Activated CD4-positive, alpha-beta memory T cell treated with anti-CD3 and anti-CD28 coated beads for 36 hours (primary cell): ENCODE results near the gene MRPL50. TPM values are rescaled to one million over a fixed set of nuclear protein-coding genes. Genes with fewer than 3 reads are reported as not detected.
"Not testable (repeated sequence)": the region's sequence is repeated elsewhere in the genome, so short reads cannot be mapped to it uniquely, and the experiment has no call there.

Source experiments
- CTCF ChIA-PET: fragments of 350-600 bp; sonication (Branson Sonifier 250); formaldehyde crosslinking; loops from one replicate; lab custom pipeline; 2021; ENCODE audit warnings: antibody characterized with exemption, inconsistent platforms; lab: Charles Lee
- POLR2A ChIA-PET: fragments of 350-600 bp; sonication (Branson Sonifier 250); formaldehyde crosslinking; loops from one replicate; lab custom pipeline; 2021; ENCODE audit warnings: antibody characterized with exemption; lab: Charles Lee
- DNase-seq: peaks from one replicate; pipeline ENCODE4 v3.0.0-alpha.2; 2020
- H3K27ac Mint-ChIP-seq: one replicate; pipeline ENCODE4 v1.8.0; 2021; ENCODE audit warnings: mixed read lengths
- H3K27me3 Mint-ChIP-seq: one replicate; pipeline ENCODE4 v1.8.0; 2021; ENCODE audit warnings: mixed read lengths
- H3K36me3 Mint-ChIP-seq: one replicate; pipeline ENCODE4 v1.8.0; 2021; ENCODE audit warnings: mixed read lengths
- H3K4me1 Mint-ChIP-seq: one replicate; pipeline ENCODE4 v1.8.0; 2021; ENCODE audit warnings: low read depth, mixed read lengths
- H3K4me3 Mint-ChIP-seq: one replicate; pipeline ENCODE4 v1.8.0; 2021; ENCODE audit warnings: mild to moderate bottlenecking, mixed read lengths
- H3K9me3 Mint-ChIP-seq: one replicate; pipeline ENCODE4 v1.8.0; 2021; ENCODE audit warnings: mixed read lengths
- intact Hi-C: fragments of 100-400 bp; cut with micrococcal nuclease; formaldehyde crosslinking; loops from one replicate; pipeline ENCODE4 v1.15.1; 2023
- total RNA-seq, 2 experiments: library from RNA; stranded (reverse); gene quantifications; one replicate each; pipeline ENCODE4 v1.2.3, GENCODE V29; 2021

Gene MRPL50
- total RNA-seq, 2 experiments from 2014 or later, result 13.3 to 13.4 TPM

GRCh38 chr9:101388507-101388993 lies 9.9 kb downstream of the MRPL50 start:
- intact Hi-C loops, result loop anchor here (5.0 kb wide), 1 partner anchor 786 kb away; no protein-coding TSS in a partner anchor
- peaks cover 25% of the 10 kb centered on the region for H3K4me1 Mint-ChIP-seq
- no peak for DNase-seq
- no peaks in the 10 kb centered on the region for H3K27me3 Mint-ChIP-seq
- POLR2A ChIA-PET, result no interaction called here
- peaks cover 57% of the 10 kb centered on the region for H3K36me3 Mint-ChIP-seq
- H3K9me3 Mint-ChIP-seq, result peaks cover 22% of the 10 kb centered on the region
- no peak overlapping the region for H3K27ac Mint-ChIP-seq
- no peak overlapping the region for H3K4me3 Mint-ChIP-seq
- CTCF ChIA-PET, result interaction anchor here (0.7 to 2.3 kb wide), 14 partner anchors 8 to 145 kb away, joined by 3 to 13 read pairs (median 4); partner anchors contain the start of genes MRPL50, RNF20 and ZNF189

DNA sequence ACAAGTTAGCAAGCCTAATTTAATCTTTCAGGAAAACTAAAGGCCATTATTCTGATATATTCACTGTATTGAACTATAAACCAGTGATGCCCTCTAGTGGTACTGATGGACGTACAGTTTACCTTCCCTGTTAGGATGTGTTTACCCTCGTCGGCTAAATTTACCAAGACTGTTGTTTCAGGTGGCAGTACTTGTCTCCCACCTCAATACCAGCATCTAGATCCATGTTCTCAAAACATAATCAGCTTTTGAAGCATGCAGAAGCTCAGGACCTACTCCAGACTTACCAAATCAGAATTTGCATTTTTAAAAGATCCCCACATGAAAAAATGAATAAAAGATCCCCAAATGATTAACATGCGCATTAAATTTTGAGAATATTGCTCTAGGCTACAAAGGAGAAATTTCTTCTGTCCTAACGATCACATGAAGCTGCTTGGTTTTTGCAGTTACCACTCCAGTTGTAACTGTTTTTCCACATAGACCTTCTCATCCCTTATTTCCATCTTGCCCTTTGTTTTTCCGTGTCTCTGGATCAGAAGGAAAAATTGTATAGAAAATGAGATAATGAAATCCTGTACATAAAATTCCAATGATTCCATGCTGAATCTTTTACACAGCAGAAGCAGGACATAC lies 10.4 kb downstream of the MRPL50 start:
- peaks cover 20% of the 10 kb centered on the region for H3K9me3 Mint-ChIP-seq
- intact Hi-C loops, result loop anchor here (5.0 kb wide), 1 partner anchor 786 kb away; no protein-coding TSS in a partner anchor
- ChIA-PET CTCF (interaction anchor here (0.7 to 2.3 kb wide), 14 partner anchors 8 to 145 kb away, joined by 3 to 13 read pairs (median 4); partner anchors contain the start of genes MRPL50, RNF20 and ZNF189), POLR2A (no interaction called here)
- peaks cover 53% of the 10 kb centered on the region for H3K36me3 Mint-ChIP-seq
- peaks cover 22% of the 10 kb centered on the region for H3K4me1 Mint-ChIP-seq
- no peak overlapping the region for H3K4me3 Mint-ChIP-seq
- peak overlapping the region; percentile 65 for H3K27ac Mint-ChIP-seq
- H3K27me3 Mint-ChIP-seq, result no peaks in the 10 kb centered on the region
- DNase-seq, result no peak

DNA sequence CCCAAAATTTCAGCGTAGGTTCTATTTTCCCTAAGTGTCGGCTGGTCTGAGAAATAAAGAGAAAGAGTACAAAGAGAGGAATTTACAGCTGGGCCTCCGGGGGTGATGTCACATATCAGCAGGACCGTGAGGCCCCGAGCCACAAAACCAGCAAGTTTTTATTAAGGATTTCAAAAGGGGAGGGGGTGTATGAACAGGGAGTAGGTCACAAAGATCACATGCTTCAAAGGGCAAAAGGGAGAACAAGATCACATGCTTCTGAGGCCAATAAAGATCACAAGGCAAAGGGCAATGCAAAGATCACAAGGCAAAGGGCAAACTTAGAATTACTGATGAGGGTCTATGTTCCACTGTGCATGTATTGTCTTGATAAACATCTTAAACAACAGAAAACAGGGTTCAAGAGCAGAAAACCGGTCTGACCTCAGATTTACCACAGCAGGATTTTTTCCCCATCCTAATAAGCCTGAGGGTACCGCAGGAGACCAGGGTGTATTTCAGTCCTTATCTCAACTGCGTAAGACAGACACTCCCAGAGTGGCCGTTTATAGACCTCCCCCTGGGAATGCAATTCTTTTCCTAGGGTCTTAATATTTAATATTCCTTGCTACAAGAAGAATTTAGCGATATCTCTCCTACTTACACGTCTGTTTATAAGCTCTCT lies 13.4 kb downstream of the MRPL50 start, which contains the start of gene BAAT:
Gene BAAT, minus strand, starts transcription at position 134 of the 664 bp plus-strand sequence. CDS start 13,602 bp downstream, outside the sequence.
- Mint-ChIP-seq H3K36me3 (peaks cover 26% of the 10 kb centered on the region), H3K9me3 (peaks cover 11% of the 10 kb centered on the region)
- H3K4me1 Mint-ChIP-seq, DNase-seq, H3K27ac Mint-ChIP-seq, CTCF ChIA-PET, H3K27me3 Mint-ChIP-seq, POLR2A ChIA-PET, H3K4me3 Mint-ChIP-seq: not testable (repeated sequence)
- intact Hi-C loops, result loop anchor here (5.0 kb wide), 1 partner anchor 783 kb away; no protein-coding TSS in a partner anchor

GRCh38 chr9:101383361-101383760 lies 15.1 kb downstream of the MRPL50 start:
- intact Hi-C loops, result no loop called here
- Mint-ChIP-seq H3K4me3 (no peak overlapping the region), H3K36me3 (peaks cover 20% of the 10 kb centered on the region), H3K27ac (no peak overlapping the region), H3K4me1 (peaks cover 2% of the 10 kb centered on the region), H3K27me3 (peaks cover 2% of the 10 kb centered on the region), H3K9me3 (peaks cover 11% of the 10 kb centered on the region)
- POLR2A ChIA-PET, result no interaction called here
- no peak for DNase-seq
- CTCF ChIA-PET, result no interaction called here

GRCh38 chr9:101381833-101382342 lies 16.5 kb downstream of the MRPL50 start:
- DNase-seq, result no peak
- no peaks in the 10 kb centered on the region for H3K4me1 Mint-ChIP-seq
- H3K36me3 Mint-ChIP-seq, result peaks cover 15% of the 10 kb centered on the region
- peaks cover 11% of the 10 kb centered on the region for H3K9me3 Mint-ChIP-seq
- no peak overlapping the region for H3K27ac Mint-ChIP-seq
- POLR2A ChIA-PET, result no interaction called here
- intact Hi-C loops, result no loop called here
- H3K4me3 Mint-ChIP-seq, result no peak overlapping the region
- CTCF ChIA-PET, result interaction anchor here (0.9 kb wide), 1 partner anchor 9 kb away, joined by 4 read pairs; no protein-coding TSS in a partner anchor
- peaks cover 4% of the 10 kb centered on the region for H3K27me3 Mint-ChIP-seq

- Mint-ChIP-seq H3K4me1 (no peaks in the 10 kb centered on the region), H3K4me3 (no peak overlapping the region), H3K9me3 (peaks cover 11% of the 10 kb centered on the region), H3K27ac (no peak overlapping the region), H3K36me3 (peaks cover 13% of the 10 kb centered on the region), H3K27me3 (peaks cover 5% of the 10 kb centered on the region)
- intact Hi-C loops, result no loop called here
- no peak for DNase-seq
- ChIA-PET POLR2A (no interaction called here), CTCF (interaction anchor here (0.9 kb wide), 1 partner anchor 8 kb away, joined by 4 read pairs; no protein-coding TSS in a partner anchor)
Measured at GRCh38 chr9:101381118-101381517, 17.3 kb downstream of the MRPL50 start.

- no peak for DNase-seq
- CTCF ChIA-PET, result interaction anchor here (1.0 kb wide), 1 partner anchor 8 kb away, joined by 3 read pairs; no protein-coding TSS in a partner anchor
- no peak overlapping the region for H3K4me3 Mint-ChIP-seq
- no peak overlapping the region for H3K27ac Mint-ChIP-seq
- H3K4me1 Mint-ChIP-seq, result no peaks in the 10 kb centered on the region
- POLR2A ChIA-PET, result no interaction called here
- H3K27me3 Mint-ChIP-seq, result peaks cover 8% of the 10 kb centered on the region
- peaks cover 8% of the 10 kb centered on the region for H3K9me3 Mint-ChIP-seq
- peaks cover 8% of the 10 kb centered on the region for H3K36me3 Mint-ChIP-seq
- intact Hi-C loops, result no loop called here
Measured at GRCh38 chr9:101380295-101380694, 18.1 kb downstream of the MRPL50 start.

DNA sequence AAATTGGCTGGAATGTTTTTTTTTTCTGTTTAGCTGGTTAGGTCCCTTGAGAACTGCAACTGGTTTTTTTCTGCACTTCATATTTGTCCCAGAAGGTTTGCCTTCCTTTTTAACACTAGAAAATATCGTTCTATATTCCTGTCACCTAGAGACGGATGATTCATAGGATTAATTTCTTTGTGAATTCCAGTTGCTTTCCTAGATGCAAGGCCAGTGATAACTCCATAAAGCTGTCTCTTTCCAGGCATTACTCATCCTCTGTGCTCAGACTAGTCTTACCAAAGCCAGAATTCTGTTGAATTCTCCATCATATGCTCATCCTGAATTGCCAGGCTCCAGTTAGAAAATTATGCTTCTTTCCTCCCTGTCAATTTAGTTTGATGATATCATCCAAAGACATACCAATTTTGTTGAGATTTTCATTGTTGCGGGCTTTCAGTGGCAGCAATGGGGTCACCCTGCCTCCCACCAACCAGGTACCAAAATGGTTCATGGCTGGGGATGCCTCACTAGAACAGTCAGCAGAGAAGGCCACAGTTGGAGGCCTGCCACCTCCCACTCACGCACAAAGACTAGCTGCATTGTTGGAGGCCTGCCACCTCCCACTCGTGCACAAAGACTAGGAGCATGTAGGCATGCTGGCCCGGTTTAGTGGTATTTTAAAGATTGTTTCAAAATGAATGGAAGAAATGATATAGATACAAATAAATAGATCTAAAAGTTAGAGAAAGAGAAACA lies 22.1 kb downstream of the MRPL50 start:
- intact Hi-C loops, result no loop called here
- H3K36me3 Mint-ChIP-seq, result peaks cover 1% of the 10 kb centered on the region
- H3K27me3 Mint-ChIP-seq, result peaks cover 12% of the 10 kb centered on the region
- ChIA-PET CTCF (interaction anchor here (1.5 to 2.3 kb wide), 2 partner anchors 12 to 65 kb away, joined by 3 to 13 read pairs; no protein-coding TSS in a partner anchor), POLR2A (no interaction called here)
- peaks cover 2% of the 10 kb centered on the region for H3K9me3 Mint-ChIP-seq
- DNase-seq, result no peak
- H3K4me1 Mint-ChIP-seq, result no peaks in the 10 kb centered on the region
- no peak overlapping the region for H3K27ac Mint-ChIP-seq
- H3K4me3 Mint-ChIP-seq, result no peak overlapping the region

- peaks cover 2% of the 10 kb centered on the region for H3K9me3 Mint-ChIP-seq
- H3K27ac Mint-ChIP-seq, result no peak overlapping the region
- no peak for DNase-seq
- ChIA-PET POLR2A (interaction anchor here (0.6 kb wide), 1 partner anchor 26 kb away, joined by 4 read pairs; no protein-coding TSS in a partner anchor), CTCF (interaction anchor here (1.5 to 2.3 kb wide), 2 partner anchors 13 to 64 kb away, joined by 3 to 13 read pairs; no protein-coding TSS in a partner anchor)
- H3K4me3 Mint-ChIP-seq, result no peak overlapping the region
- no peaks in the 10 kb centered on the region for H3K4me1 Mint-ChIP-seq
- intact Hi-C loops, result no loop called here
- H3K36me3 Mint-ChIP-seq, result no peaks in the 10 kb centered on the region
- peaks cover 12% of the 10 kb centered on the region for H3K27me3 Mint-ChIP-seq
Measured at GRCh38 chr9:101375546-101375945, 22.9 kb downstream of the MRPL50 start.

DNA sequence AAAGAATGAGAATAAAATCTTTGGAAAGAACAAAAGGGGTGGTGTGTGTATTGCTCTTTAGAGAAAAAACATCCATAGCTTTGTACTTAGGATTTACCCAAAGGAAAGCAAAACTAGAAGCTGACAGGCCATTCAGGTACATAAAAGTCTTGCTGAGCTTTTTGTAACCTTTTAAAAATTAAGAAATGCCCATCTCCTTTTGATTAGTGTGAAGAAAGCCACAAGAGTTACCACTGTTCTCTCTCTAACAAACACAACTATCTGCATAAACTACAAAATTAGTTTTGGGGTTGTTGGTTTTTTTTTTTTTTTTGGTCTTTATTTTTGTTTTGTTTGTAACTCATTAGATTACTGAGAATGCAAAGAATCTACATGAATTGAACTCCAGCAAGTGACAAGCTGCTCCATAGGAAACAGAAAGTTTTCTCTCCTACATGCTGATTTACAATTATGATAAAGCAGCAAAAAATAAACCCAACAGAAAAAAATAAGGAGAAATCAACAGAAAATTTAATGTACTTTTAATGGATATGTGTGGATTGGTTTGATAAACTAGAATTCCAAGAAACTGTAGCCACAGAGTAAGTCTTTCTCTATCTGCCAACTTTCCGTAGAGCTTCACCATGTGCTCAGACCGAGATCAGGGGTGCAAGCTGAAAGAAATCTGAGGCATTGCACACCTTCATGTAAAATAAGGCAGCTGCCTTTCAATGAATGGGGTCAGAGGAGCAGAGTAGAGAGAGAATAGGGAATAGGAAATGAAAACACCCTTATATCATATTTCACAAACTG lies 25.9 kb downstream of the MRPL50 start:
- H3K27me3 Mint-ChIP-seq, result peaks cover 12% of the 10 kb centered on the region
- peaks cover 2% of the 10 kb centered on the region for H3K9me3 Mint-ChIP-seq
- no peaks in the 10 kb centered on the region for H3K36me3 Mint-ChIP-seq
- H3K4me3 Mint-ChIP-seq, result no peak overlapping the region
- no peak for DNase-seq
- CTCF ChIA-PET, result interaction anchor here (1.3 kb wide), 1 partner anchor 9 kb away, joined by 4 read pairs; no protein-coding TSS in a partner anchor
- H3K4me1 Mint-ChIP-seq, result no peaks in the 10 kb centered on the region
- POLR2A ChIA-PET, result no interaction called here
- H3K27ac Mint-ChIP-seq, result no peak overlapping the region
- intact Hi-C loops, result no loop called here

GRCh38 chr9:101371813-101372212 lies 26.6 kb downstream of the MRPL50 start:
- DNase-seq, result no peak
- CTCF ChIA-PET, result interaction anchor here (1.0 kb wide), 1 partner anchor 17 kb away, joined by 4 read pairs; no protein-coding TSS in a partner anchor
- intact Hi-C loops, result no loop called here
- H3K4me1 Mint-ChIP-seq, result no peaks in the 10 kb centered on the region
- H3K27ac Mint-ChIP-seq, result no peak overlapping the region
- H3K36me3 Mint-ChIP-seq, result no peaks in the 10 kb centered on the region
- H3K4me3 Mint-ChIP-seq, result no peak overlapping the region
- peaks cover 2% of the 10 kb centered on the region for H3K9me3 Mint-ChIP-seq
- POLR2A ChIA-PET, result no interaction called here
- peaks cover 12% of the 10 kb centered on the region for H3K27me3 Mint-ChIP-seq
